DMS153 treated with DMSO at 0.1 percent for 48 hours (cell line): ENCODE measurements around the gene MEGF6.

Experiments used
- DNase-seq: peaks from one replicate; lab custom pipeline; 2025; ENCODE audit not compliant: unreplicated experiment; lab: John Stamatoyannopoulos, UW

The MEGF6 gene

GRCh38 chr1:3475839-3476573, 135.3 kb downstream of the MEGF6 start:
- no peak for DNase-seq

- no peak for DNase-seq
Observed at GRCh38 chr1:3474421-3474820, 136.9 kb downstream of the MEGF6 start.

GRCh38 chr1:3474016-3474415, 137.3 kb downstream of the MEGF6 start:
- DNase-seq = no peak

GRCh38 chr1:3473381-3473844, 137.9 kb downstream of the MEGF6 start:
- no peak for DNase-seq

GRCh38 chr1:3472906-3473305, 138.4 kb downstream of the MEGF6 start:
- no peak for DNase-seq

- no peak for DNase-seq
Observed at GRCh38 chr1:3472088-3472850, 139.0 kb downstream of the MEGF6 start.

GRCh38 chr1:3471356-3472087, 139.8 kb downstream of the MEGF6 start:
- no peak for DNase-seq

- no peak for DNase-seq
Observed at GRCh38 chr1:3470650-3471355, 140.5 kb downstream of the MEGF6 start.

GRCh38 chr1:3469849-3470649, 141.3 kb downstream of the MEGF6 start:
- no peak for DNase-seq

GRCh38 chr1:3469104-3469848, 142.0 kb downstream of the MEGF6 start:
- DNase-seq = no peak

- no peak for DNase-seq
Observed at GRCh38 chr1:3468236-3469103, 142.8 kb downstream of the MEGF6 start.

- DNase-seq = no peak
Observed at GRCh38 chr1:3467096-3468036, 143.9 kb downstream of the MEGF6 start.

- DNase-seq = no peak
Observed at GRCh38 chr1:3466366-3467075, 144.8 kb downstream of the MEGF6 start.

- DNase-seq = no peak
Observed at GRCh38 chr1:3465935-3466321, 145.4 kb downstream of the MEGF6 start.

- DNase-seq = no peak
Observed at GRCh38 chr1:3465091-3465934, 146.0 kb downstream of the MEGF6 start.

- DNase-seq = no peak
Observed at GRCh38 chr1:3464649-3465025, 146.7 kb downstream of the MEGF6 start.
